Measurements from ENCODE around the gene ADAMTS17. TPM values are rescaled to one million over a fixed set of nuclear protein-coding genes. Genes with fewer than 3 reads are reported as not detected.

Gene ADAMTS17
- polyA plus RNA-seq, 2 of the 4 experiments (the other 2 are of a cell fraction): 0.05 TPM; not detected in 1

DNA sequence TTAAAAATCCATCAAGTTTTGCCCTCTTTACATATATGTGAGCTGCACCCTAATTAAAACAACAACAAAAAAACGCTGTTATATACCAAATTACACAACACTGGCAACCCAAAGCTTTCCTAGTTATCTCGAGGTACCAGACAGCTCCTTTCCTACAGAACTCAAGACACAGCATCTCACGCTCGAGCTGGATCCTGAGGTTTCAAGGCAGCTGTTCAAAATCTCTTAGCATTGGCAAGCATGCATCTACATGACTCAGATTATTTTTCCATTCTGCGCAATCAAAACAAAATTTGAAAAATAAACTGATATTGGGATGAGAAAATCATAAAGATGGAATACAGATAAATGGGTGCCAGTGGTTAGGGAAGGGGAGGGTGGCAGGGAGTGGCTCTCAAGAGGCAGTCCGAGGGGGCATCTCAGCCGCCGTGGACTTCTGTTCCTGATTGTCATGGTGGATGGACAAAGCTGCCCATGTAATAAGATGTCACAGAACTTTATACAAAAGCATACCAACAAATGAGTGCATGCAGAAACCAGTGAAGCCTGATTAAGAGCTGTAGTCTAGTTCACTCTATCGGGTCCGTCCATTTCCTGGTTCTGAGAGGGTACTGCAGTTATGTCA is 91.5 kb downstream of the ADAMTS17 start:
- ChIA-PET POLR2A (no interaction called here), CTCF (interaction anchor here (2.1 kb wide), 1 partner anchor 10 kb away, joined by 6 read pairs; no protein-coding TSS in a partner anchor)
- 40% methylated on average over 10 of the region's 10 CpGs for WGBS (ENCODE audit: missing lambda C conversion rate)
- no peaks in the 10 kb centered on the region for H3K4me1 ChIP-seq
- H3K27ac ChIP-seq: no peak overlapping the region
- TF ChIP-seq HEYL (CRISPR knock-in tag; IDR thresholded peaks at IDR 0.05) (no peak), ZNF302 (CRISPR knock-in tag; IDR thresholded peaks at IDR 0.05) (no peak), HES2 (IDR thresholded peaks at IDR 0.05) (no peak), RNF2 (IDR thresholded peaks at IDR 0.05; ENCODE audit: borderline replicate concordance, low read depth) (no peak), POLR2A (IDR thresholded peaks at IDR 0.05; ENCODE audit: low read length) (no peak), MAX (IDR thresholded peaks at IDR 0.05) (no peak), BHLHE40 (IDR thresholded peaks at IDR 0.05; ENCODE audit: low read depth, low read length) (no peak), CBX2 (IDR thresholded peaks at IDR 0.05; ENCODE audit: borderline replicate concordance, low read depth) (no peak), GATA3 (IDR thresholded peaks at IDR 0.05; ENCODE audit: borderline replicate concordance) (no peak), ZFP36 (IDR thresholded peaks at IDR 0.05; ENCODE audit: borderline replicate concordance, partially characterized antibody) (no peak), MAZ (IDR thresholded peaks at IDR 0.05; ENCODE audit: borderline replicate concordance, low read depth, low read length) (no peak), EHMT2 (IDR thresholded peaks at IDR 0.05; ENCODE audit: low read depth) (no peak), NPAS2 (CRISPR knock-in tag; IDR thresholded peaks at IDR 0.05; ENCODE audit: borderline replicate concordance) (no peak), RFX5 (IDR thresholded peaks at IDR 0.05) (no peak)
- TF ChIP-seq, protein P1, sequence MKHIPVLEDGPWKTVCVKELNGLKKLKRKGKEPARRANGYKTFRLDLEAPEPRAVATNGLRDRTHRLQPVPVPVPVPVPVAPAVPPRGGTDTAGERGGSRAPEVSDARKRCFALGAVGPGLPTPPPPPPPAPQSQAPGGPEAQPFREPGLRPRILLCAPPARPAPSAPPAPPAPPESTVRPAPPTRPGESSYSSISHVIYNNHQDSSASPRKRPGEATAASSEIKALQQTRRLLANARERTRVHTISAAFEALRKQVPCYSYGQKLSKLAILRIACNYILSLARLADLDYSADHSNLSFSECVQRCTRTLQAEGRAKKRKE (CRISPR knock-in tag; IDR thresholded peaks at IDR 0.05; ENCODE audit: low read depth): no peak
- TF ChIP-seq, protein P2, sequence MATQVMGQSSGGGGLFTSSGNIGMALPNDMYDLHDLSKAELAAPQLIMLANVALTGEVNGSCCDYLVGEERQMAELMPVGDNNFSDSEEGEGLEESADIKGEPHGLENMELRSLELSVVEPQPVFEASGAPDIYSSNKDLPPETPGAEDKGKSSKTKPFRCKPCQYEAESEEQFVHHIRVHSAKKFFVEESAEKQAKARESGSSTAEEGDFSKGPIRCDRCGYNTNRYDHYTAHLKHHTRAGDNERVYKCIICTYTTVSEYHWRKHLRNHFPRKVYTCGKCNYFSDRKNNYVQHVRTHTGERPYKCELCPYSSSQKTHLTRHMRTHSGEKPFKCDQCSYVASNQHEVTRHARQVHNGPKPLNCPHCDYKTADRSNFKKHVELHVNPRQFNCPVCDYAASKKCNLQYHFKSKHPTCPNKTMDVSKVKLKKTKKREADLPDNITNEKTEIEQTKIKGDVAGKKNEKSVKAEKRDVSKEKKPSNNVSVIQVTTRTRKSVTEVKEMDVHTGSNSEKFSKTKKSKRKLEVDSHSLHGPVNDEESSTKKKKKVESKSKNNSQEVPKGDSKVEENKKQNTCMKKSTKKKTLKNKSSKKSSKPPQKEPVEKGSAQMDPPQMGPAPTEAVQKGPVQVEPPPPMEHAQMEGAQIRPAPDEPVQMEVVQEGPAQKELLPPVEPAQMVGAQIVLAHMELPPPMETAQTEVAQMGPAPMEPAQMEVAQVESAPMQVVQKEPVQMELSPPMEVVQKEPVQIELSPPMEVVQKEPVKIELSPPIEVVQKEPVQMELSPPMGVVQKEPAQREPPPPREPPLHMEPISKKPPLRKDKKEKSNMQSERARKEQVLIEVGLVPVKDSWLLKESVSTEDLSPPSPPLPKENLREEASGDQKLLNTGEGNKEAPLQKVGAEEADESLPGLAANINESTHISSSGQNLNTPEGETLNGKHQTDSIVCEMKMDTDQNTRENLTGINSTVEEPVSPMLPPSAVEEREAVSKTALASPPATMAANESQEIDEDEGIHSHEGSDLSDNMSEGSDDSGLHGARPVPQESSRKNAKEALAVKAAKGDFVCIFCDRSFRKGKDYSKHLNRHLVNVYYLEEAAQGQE (IDR thresholded peaks at IDR 0.05): no peak
- TF ChIP-seq, protein P3, sequence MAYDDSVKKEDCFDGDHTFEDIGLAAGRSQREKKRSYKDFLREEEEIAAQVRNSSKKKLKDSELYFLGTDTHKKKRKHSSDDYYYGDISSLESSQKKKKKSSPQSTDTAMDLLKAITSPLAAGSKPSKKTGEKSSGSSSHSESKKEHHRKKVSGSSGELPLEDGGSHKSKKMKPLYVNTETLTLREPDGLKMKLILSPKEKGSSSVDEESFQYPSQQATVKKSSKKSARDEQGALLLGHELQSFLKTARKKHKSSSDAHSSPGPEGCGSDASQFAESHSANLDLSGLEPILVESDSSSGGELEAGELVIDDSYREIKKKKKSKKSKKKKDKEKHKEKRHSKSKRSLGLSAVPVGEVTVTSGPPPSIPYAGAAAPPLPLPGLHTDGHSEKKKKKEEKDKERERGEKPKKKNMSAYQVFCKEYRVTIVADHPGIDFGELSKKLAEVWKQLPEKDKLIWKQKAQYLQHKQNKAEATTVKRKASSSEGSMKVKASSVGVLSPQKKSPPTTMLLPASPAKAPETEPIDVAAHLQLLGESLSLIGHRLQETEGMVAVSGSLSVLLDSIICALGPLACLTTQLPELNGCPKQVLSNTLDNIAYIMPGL (CRISPR knock-in tag; IDR thresholded peaks at IDR 0.05; ENCODE audit: borderline replicate concordance): no peak
- no peak overlapping the region for H3K4me2 ChIP-seq
- no peak overlapping the region for H3K4me3 ChIP-seq
- DNase-seq (ENCODE audit: low read depth in 1 of 2, low spot score in 1 of 2) (no peak), ATAC-seq (no peak), FAIRE-seq (no peak)
- no peaks in the 10 kb centered on the region for H3K9me3 ChIP-seq

DNA sequence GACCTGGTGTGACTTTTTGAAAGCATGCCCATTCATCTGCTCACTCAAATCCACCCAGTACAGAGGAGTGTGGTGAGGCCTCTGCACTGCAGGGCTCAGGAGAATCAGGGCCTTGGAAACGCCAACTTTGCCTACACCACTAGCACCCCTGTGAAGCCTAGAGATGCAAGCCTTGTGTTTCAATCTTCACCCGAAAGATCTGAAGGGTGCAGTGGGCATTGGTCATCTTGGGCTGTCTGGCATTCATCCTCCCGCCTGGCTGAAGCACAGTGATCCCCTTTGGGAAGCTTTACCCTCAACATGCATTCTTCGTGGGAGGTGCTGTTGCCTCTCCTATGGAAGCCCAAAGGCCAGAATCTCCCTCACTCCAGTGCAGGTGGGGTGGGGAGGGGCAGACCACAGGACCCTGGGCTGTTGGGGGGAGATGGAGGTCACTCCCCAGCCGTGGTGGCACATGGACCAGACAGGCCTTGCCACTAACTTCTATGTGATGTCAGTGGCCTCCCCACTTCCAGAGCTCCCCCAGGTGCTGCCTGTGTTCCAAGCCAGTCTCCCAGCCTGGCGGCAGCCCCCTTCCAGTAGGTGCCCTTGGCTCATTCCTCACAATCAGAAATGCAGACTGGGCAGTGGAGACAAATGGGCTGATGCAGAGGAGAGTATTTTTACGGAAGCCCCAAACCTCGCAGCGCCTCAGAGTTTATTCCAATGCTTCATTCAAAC is 92.5 kb downstream of the ADAMTS17 start:
- ChIA-PET CTCF (no interaction called here), POLR2A (no interaction called here)
- Histone ChIP-seq H3K4me2 (no peak overlapping the region), H3K27ac (no peak overlapping the region), H3K9me3 (no peaks in the 10 kb centered on the region), H3K4me1 (no peaks in the 10 kb centered on the region), H3K4me3 (no peak overlapping the region)
- 46% methylated on average over 9 of the region's 9 CpGs for WGBS (ENCODE audit: missing lambda C conversion rate)
- no peak for TF ChIP-seq CEBPB (IDR thresholded peaks at IDR 0.05)
- TF ChIP-seq HES2 (IDR thresholded peaks at IDR 0.05): no peak
- TF ChIP-seq EHF (CRISPR knock-in tag; IDR thresholded peaks at IDR 0.05): no peak
- TF ChIP-seq, protein P4, sequence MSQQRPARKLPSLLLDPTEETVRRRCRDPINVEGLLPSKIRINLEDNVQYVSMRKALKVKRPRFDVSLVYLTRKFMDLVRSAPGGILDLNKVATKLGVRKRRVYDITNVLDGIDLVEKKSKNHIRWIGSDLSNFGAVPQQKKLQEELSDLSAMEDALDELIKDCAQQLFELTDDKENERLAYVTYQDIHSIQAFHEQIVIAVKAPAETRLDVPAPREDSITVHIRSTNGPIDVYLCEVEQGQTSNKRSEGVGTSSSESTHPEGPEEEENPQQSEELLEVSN (IDR thresholded peaks at IDR 0.05; ENCODE audit: borderline replicate concordance, low read depth): no peak
- TF ChIP-seq BHLHE40 (IDR thresholded peaks at IDR 0.05; ENCODE audit: low read depth, low read length): no peak
- TF ChIP-seq MAFK (IDR thresholded peaks at IDR 0.05; ENCODE audit: partially characterized antibody): no peak
- no peak for TF ChIP-seq USF2 (IDR thresholded peaks at IDR 0.05)
- no peak for TF ChIP-seq FOXS1 (CRISPR knock-in tag; IDR thresholded peaks at IDR 0.05)
- DNase-seq (ENCODE audit: low read depth in 1 of 2, low spot score in 1 of 2) (no peak), FAIRE-seq (no peak), ATAC-seq (no peak)

All from A549 (cell line).